ENCODE data around the gene DCAF17. TPM values are rescaled to one million over a fixed set of nuclear protein-coding genes. Genes with fewer than 3 reads are reported as not detected.

The DCAF17 gene

DNA sequence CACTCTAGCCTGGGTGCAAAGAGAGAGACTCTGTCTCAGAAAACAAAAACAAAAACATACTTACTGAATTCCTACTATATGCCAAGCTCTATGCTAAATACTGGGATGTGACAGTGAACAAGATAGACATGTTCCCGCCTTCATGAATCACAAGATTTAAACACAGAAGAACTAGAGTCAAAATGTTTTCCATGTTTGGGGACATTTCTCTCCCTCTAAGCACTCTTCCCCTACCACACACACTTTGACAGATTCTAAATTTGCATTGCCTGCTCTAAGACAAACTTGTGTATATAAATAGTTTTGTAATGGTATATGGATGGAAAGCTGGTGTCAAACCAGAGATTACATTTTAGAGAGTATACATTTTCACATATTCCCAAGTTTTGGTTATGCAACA lies 99.3 kb downstream of the DCAF17 start:
- H3K79me1 ChIP-seq (ENCODE audit: low read depth, low read length), result no peaks in the 10 kb centered on the region
- no peak overlapping the region for H3K4me2 ChIP-seq (ENCODE audit: insufficient read depth, low read length, poor library complexity, severe bottlenecking)
- H3K27ac ChIP-seq (replicated peaks; ENCODE audit: low read length), result no peak overlapping the region
- no peak overlapping the region for H2BK120ac ChIP-seq (ENCODE audit: low read depth, low read length)
- no peak overlapping the region for H4K91ac ChIP-seq (ENCODE audit: low read depth, low read length, poor library complexity)
- H2AK5ac ChIP-seq (ENCODE audit: low read depth, low read length), result no peak overlapping the region
- H2AFZ ChIP-seq (ENCODE audit: low read length), result no peak overlapping the region
- H2BK12ac ChIP-seq (ENCODE audit: low read length), result no peak overlapping the region
- no peak overlapping the region for H3K18ac ChIP-seq (ENCODE audit: low read length)
- no peak overlapping the region for H2BK15ac ChIP-seq (ENCODE audit: low read length)
- no peak overlapping the region for H3K14ac ChIP-seq (ENCODE audit: low read length)
- H3K9ac ChIP-seq (ENCODE audit: low read depth, low read length, poor library complexity), result no peak overlapping the region
- no peak overlapping the region for H4K8ac ChIP-seq (ENCODE audit: low read depth, low read length)
- no peaks in the 10 kb centered on the region for H3K27me3 ChIP-seq (ENCODE audit: control insufficient read depth in 3 of 3, insufficient read depth in 3 of 3, low read depth in 1 of 3, low read length in 3 of 3)
- no peak overlapping the region for H3K23ac ChIP-seq (ENCODE audit: low read depth, low read length, poor library complexity)
- H3K9me3 ChIP-seq (replicated peaks in 1 of 2; ENCODE audit: control insufficient read depth in 2 of 2, insufficient read depth in 1 of 2, low read depth in 1 of 2, low read length in 2 of 2), result peaks cover 0 to 8% of the 10 kb centered on the region in 2 donors
- no peak overlapping the region for H3K4me3 ChIP-seq (ENCODE audit: low read length in 2 of 2)
- WGBS, 2 donors (ENCODE audit: extremely low coverage in 2 of 2, insufficient read length in 2 of 2, insufficient replicate concordance in 1 of 2), result no CpG with 5 or more reads among the region's 1 CpG
- no peak for DNase-seq (ENCODE audit: low spot score)
- no peaks in the 10 kb centered on the region for H3K4me1 ChIP-seq (ENCODE audit: control insufficient read depth in 2 of 2, insufficient read depth in 1 of 2, low read depth in 1 of 2, low read length in 2 of 2)
- no peak overlapping the region for H2BK5ac ChIP-seq (ENCODE audit: low read length)
- H3K36me3 ChIP-seq (replicated peaks in 1 of 2; ENCODE audit: control insufficient read depth in 2 of 2, insufficient read depth in 2 of 2, low read length in 2 of 2), result peaks cover 0 to 2% of the 10 kb centered on the region in 2 donors
- no peak overlapping the region for H3K4ac ChIP-seq (ENCODE audit: low read length)

Small RNAs within 50 kb of the gene (small RNA-seq; reads per million reads assigned to genes)
- not detected for gene AC007969.2 (ENCODE audit: insufficient read depth)

Data from neuronal stem cell (in vitro differentiated cells).